ENCODE results near the gene MKI67. TPM values are rescaled to one million over a fixed set of nuclear protein-coding genes. Genes with fewer than 3 reads are reported as not detected.
A peak's percentile ranks its signal among the peaks of the same experiment; 100 is the strongest.

MKI67 gene, protein sequence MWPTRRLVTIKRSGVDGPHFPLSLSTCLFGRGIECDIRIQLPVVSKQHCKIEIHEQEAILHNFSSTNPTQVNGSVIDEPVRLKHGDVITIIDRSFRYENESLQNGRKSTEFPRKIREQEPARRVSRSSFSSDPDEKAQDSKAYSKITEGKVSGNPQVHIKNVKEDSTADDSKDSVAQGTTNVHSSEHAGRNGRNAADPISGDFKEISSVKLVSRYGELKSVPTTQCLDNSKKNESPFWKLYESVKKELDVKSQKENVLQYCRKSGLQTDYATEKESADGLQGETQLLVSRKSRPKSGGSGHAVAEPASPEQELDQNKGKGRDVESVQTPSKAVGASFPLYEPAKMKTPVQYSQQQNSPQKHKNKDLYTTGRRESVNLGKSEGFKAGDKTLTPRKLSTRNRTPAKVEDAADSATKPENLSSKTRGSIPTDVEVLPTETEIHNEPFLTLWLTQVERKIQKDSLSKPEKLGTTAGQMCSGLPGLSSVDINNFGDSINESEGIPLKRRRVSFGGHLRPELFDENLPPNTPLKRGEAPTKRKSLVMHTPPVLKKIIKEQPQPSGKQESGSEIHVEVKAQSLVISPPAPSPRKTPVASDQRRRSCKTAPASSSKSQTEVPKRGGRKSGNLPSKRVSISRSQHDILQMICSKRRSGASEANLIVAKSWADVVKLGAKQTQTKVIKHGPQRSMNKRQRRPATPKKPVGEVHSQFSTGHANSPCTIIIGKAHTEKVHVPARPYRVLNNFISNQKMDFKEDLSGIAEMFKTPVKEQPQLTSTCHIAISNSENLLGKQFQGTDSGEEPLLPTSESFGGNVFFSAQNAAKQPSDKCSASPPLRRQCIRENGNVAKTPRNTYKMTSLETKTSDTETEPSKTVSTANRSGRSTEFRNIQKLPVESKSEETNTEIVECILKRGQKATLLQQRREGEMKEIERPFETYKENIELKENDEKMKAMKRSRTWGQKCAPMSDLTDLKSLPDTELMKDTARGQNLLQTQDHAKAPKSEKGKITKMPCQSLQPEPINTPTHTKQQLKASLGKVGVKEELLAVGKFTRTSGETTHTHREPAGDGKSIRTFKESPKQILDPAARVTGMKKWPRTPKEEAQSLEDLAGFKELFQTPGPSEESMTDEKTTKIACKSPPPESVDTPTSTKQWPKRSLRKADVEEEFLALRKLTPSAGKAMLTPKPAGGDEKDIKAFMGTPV (N-terminal part only)
- 2.1 TPM for total RNA-seq
- long read RNA-seq, partial matches to known transcripts = 2 of 2 reads
- long read RNA-seq, other reads (novel, unspliced or antisense) = 0 of 2 reads

DNA sequence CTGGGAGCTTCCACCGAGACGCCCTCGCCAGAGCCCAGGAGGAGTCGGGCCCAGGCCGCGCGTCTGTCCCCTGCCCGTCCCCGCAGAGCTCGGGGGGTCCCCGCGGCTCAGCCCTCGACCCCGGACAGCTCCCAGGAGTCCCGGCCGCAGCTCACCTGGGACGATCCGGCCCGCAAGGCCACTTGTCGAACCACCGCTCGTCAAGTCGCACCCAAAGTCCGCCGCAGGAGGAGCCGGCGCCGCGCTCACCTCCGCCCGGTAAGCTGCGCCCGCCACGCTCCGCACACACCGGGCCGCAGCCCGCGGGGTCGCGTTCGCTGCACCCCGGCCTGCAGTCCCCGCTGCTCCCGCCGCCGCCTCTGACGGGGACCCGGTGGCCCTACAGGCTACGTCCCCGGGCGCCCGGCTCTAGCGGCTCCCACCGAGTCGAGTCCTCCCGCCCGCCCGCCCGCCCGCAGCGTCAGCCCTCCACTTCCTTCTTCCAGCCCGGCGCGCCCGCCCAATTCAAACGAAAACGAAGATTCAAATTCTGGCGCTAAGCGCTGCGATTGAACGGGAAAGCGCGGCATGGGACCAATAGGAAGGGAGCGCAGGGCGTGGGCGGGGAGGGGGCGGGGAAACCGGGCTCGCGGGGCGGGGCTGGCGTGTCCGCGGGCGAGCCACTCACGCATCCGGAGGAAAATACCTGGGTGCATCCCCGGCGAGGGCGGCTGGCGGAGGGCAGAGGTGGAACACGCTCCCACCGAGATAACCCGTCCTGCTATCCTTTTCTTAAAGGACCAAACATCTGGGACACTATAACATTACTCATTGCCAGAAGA is at the start of gene MKI67:
Gene MKI67 (minus strand): TSS at position 480 of the 821 bp plus-strand sequence. CDS start 756 bp downstream, outside the sequence.
- Histone ChIP-seq H3K4me1 (peaks cover 18% of the 10 kb centered on the region), H3K9me3 (no peaks in the 10 kb centered on the region), H3K36me3 (no peaks in the 10 kb centered on the region), H3K4me3 (peak within 1 kb of the TSS; percentile 59), H3K27ac (no peak within 1 kb of the TSS), H3K27me3 (peaks cover 39% of the 10 kb centered on the region)
- peak; percentile 98 for ATAC-seq
- intact Hi-C loops (cut with DNase I) = no loop called here
- peak; percentile 91 for DNase-seq
- TF ChIP-seq, protein P1, sequence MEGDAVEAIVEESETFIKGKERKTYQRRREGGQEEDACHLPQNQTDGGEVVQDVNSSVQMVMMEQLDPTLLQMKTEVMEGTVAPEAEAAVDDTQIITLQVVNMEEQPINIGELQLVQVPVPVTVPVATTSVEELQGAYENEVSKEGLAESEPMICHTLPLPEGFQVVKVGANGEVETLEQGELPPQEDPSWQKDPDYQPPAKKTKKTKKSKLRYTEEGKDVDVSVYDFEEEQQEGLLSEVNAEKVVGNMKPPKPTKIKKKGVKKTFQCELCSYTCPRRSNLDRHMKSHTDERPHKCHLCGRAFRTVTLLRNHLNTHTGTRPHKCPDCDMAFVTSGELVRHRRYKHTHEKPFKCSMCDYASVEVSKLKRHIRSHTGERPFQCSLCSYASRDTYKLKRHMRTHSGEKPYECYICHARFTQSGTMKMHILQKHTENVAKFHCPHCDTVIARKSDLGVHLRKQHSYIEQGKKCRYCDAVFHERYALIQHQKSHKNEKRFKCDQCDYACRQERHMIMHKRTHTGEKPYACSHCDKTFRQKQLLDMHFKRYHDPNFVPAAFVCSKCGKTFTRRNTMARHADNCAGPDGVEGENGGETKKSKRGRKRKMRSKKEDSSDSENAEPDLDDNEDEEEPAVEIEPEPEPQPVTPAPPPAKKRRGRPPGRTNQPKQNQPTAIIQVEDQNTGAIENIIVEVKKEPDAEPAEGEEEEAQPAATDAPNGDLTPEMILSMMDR (IDR thresholded peaks at IDR 0.05) = no peak

DNA sequence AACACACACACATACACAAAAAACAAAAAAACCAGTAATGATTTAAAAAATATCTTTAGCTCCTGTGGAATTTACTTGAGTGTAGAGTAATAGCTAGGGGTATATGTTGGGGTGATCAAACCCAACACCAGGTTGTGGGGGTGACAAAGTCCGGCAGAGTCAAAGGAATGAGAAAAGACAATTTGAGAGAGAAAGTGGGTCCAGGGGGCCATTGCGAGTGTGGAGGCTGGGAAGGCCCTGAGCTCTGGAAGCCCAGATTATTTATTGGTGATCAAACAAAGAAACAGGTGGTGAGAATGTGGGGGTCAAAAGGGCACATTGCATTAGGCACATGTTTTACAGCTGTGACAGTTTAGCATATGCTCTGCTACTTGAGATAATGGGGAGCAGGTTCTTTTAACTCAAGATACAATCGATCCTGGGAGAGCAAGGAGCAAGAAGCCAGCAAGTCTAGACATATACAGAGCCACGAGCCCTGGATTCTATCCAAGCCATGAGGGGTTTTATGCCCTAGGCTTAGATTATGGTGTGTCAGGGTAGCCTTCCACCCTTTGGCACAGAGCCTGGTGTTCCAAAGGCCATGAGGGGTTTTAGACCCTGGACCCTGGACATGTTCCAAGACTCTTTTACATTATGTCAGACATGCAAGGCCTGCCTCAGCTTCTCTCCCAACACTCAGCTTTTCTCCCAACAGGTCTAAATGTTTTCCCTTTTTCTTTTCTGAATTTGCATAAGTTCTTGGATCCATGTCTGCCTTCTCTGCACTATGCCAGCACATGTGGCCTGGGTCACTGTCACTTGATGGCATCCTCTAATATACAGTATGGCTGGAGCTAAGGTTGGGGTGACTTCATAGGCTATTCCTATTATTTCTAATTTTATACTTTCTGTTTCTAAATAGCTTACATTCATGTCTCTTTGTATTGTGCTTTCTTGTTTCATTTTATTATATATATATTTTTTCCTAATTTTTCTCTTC is 48.6 kb upstream of the MKI67 start:
- no peak overlapping the region for H3K27ac ChIP-seq
- intact Hi-C loops (cut with DNase I) = no loop called here
- DNase-seq (no peak), ATAC-seq (no peak)
- no peaks in the 10 kb centered on the region for H3K36me3 ChIP-seq
- no peaks in the 10 kb centered on the region for H3K4me1 ChIP-seq
- no peak overlapping the region for H3K4me3 ChIP-seq
- H3K27me3 ChIP-seq = no peaks in the 10 kb centered on the region
- TF ChIP-seq, protein P1 (IDR thresholded peaks at IDR 0.05) = no peak
- peaks cover 12% of the 10 kb centered on the region for H3K9me3 ChIP-seq

DNA sequence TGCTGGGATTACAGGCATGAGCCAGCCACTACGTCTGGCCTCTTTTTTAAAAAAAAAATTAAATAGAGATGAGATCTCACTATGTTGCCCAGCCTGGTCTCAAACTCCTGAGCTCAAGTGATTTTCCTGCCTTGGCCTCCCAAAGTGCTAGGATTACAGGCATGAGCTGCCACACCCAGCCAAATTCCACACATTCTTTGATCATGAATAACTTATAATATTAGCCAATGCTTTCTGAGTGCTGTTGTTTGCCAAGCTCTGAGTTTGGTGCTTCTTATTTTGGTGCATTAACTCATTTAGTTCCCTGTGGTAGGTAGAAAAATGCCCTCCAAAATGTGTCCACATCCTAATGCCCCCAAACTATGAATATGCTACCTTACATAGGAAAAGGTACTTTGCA is 47.2 kb upstream of the MKI67 start:
- H3K9me3 ChIP-seq = peaks cover 12% of the 10 kb centered on the region
- no peaks in the 10 kb centered on the region for H3K4me1 ChIP-seq
- DNase-seq (no peak), ATAC-seq (no peak)
- TF ChIP-seq, protein P1 (IDR thresholded peaks at IDR 0.05) = no peak
- no peaks in the 10 kb centered on the region for H3K36me3 ChIP-seq
- no peaks in the 10 kb centered on the region for H3K27me3 ChIP-seq
- intact Hi-C loops (cut with DNase I) = no loop called here
- H3K27ac ChIP-seq = no peak overlapping the region
- no peak overlapping the region for H3K4me3 ChIP-seq

DNA sequence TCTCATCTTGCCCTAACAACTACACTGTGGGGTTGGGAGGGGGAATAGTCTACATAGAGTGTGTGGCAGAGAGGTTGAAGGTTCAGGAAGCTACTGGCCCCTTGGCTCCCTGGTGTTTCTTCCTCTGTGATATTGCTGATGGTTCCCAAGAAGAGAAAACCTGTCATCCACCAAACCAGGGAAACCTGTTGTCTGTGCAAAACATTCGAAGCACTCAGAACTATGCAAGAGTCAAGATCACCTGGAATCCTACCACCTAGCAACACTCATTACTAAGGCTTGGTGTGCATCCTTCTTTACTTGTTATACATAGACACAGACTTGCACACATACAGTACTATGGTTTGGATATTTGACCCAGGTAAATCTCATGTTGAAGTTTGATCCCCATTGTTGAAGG is 46.5 kb upstream of the MKI67 start:
- TF ChIP-seq, protein P1 (IDR thresholded peaks at IDR 0.05) = no peak
- peaks cover 12% of the 10 kb centered on the region for H3K9me3 ChIP-seq
- no peaks in the 10 kb centered on the region for H3K36me3 ChIP-seq
- no peak overlapping the region for H3K27ac ChIP-seq
- H3K4me1 ChIP-seq = no peaks in the 10 kb centered on the region
- no peak overlapping the region for H3K4me3 ChIP-seq
- no peaks in the 10 kb centered on the region for H3K27me3 ChIP-seq
- DNase-seq (no peak), ATAC-seq (no peak)
- intact Hi-C loops (cut with DNase I) = no loop called here
